ENCODE results near the gene KCTD10. TPM values are rescaled to one million over a fixed set of nuclear protein-coding genes. Genes with fewer than 3 reads are reported as not detected.

Gene KCTD10
- total and polyA plus RNA-seq, 10 of the 15 experiments (the other 5 are each of a cell fraction or from before 2014, with no cell fraction given): 5.6 to 52.0 (median 34.2) TPM

- Histone ChIP-seq H3K79me2 (ENCODE audit: control insufficient read depth, insufficient read depth, low read length) (peaks cover 36% of the 10 kb centered on the region), H3K4me2 (ENCODE audit: control insufficient read depth, insufficient read depth) (no peak overlapping the region), H3K9me3 (replicated peaks; ENCODE audit: control insufficient read depth, insufficient read depth, low read length) (no peaks in the 10 kb centered on the region), H3K27ac (ENCODE audit: control insufficient read depth, insufficient read depth) (no peak overlapping the region), H3K36me3 (ENCODE audit: control insufficient read depth in 2 of 2, insufficient read depth in 2 of 2, low read length in 1 of 2) (no peaks in the 10 kb centered on the region; a peak in 1 of 4 replicates), H3K4me3 (no peak overlapping the region), H4K20me1 (ENCODE audit: control insufficient read depth, insufficient read depth) (no peaks in the 10 kb centered on the region; the same call in 1 of the 2 replicates), H2AFZ (ENCODE audit: control insufficient read depth, low read depth, low read length) (no peak overlapping the region), H3K4me1 (ENCODE audit: control insufficient read depth, insufficient read depth, low read length) (peaks cover 7% of the 10 kb centered on the region; the same call in 1 of the 2 replicates), H3K9ac (ENCODE audit: control insufficient read depth, insufficient read depth, low read length) (no peak overlapping the region), H3K27me3 (replicated peaks in 1 of 2; ENCODE audit: control insufficient read depth in 2 of 2, insufficient read depth in 2 of 2, low read length in 1 of 2) (no peaks in the 10 kb centered on the region)
- intact Hi-C loops (cut with micrococcal nuclease; ENCODE audit: unreplicated experiment) (no loop called here), in situ Hi-C loops (cut with MboI) (no loop called here)
- POLR2A ChIA-PET: no interaction called here
- DNase-seq (ENCODE audit: low read depth, low spot score) (no peak), FAIRE-seq (no peak), ATAC-seq (no peak)
- 93% methylated on average over 1 of the region's 1 CpG for WGBS (ENCODE audit: insufficient coverage, insufficient replicate concordance, low lambda C conversion rate, missing lambda C conversion rate)
- SMC1A ChIA-PET (ENCODE audit: uncharacterized antibody, unreplicated experiment): no interaction called here
- CTCF ChIA-PET: no interaction called here
- RAD21 ChIA-PET (ENCODE audit: unreplicated experiment): no interaction called here
- BruUV-seq (replicated peaks): no TSS peak
- TF ChIP-seq CUX1 (IDR thresholded peaks at IDR 0.05; ENCODE audit: insufficient replicate concordance, low read depth, low read length) (no peak), DPF2 (IDR thresholded peaks at IDR 0.05) (no peak), GABPA (IDR thresholded peaks at IDR 0.05; ENCODE audit: low read depth) (no peak), HCFC1 (IDR thresholded peaks at IDR 0.05; ENCODE audit: low read length) (no peak), KDM1A (IDR thresholded peaks at IDR 0.05; ENCODE audit: borderline replicate concordance) (no peak), EP300 (IDR thresholded peaks at IDR 0.05; ENCODE audit: borderline replicate concordance in 1 of 2, control insufficient read depth in 1 of 2, low read depth in 2 of 2, low read length in 2 of 2) (no peak), ZBED1 (IDR thresholded peaks at IDR 0.05; ENCODE audit: borderline replicate concordance) (no peak), ZBTB4 (CRISPR knock-in tag; IDR thresholded peaks at IDR 0.05) (no peak), IKZF1 (conservative IDR thresholded peaks at IDR 0.05) (no peak), MYC (IDR thresholded peaks at IDR 0.05; ENCODE audit: insufficient read depth, insufficient read length, insufficient replicate concordance, low read length, severe bottlenecking) (no peak), CHD1 (IDR thresholded peaks at IDR 0.05; ENCODE audit: low read depth, low read length) (no peak), FOXM1 (IDR thresholded peaks at IDR 0.05; ENCODE audit: low read depth, low read length) (no peak), LARP7 (IDR thresholded peaks at IDR 0.05) (no peak)
These were observed 2.7 kb upstream of the KCTD10 start for GRCh38 chr12:109479761-109480160.
